Esophagus squamous epithelium (tissue), 5 donors: Measurements from ENCODE around the gene TRMT13. TPM values are rescaled to one million over a fixed set of nuclear protein-coding genes. Genes with fewer than 3 reads are reported as not detected.

Experiments used
- DNase-seq: peaks from one replicate; lab custom pipeline; 2025; lab: John Stamatoyannopoulos, UW
- H3K27ac ChIP-seq, 4 donors: fragments of 200-600 bp; sonication (generic); one replicate each; pipeline ENCODE4 v1.5.1; 2016 to 2019; ENCODE audit warnings: mild to moderate bottlenecking in 1 of 4
- H3K27me3 ChIP-seq, 4 donors: fragments of 200-600 bp; sonication (generic); 1 replicate in 3 of 4; 2 replicates in 1 of 4; pipeline versions ENCODE4 v1.5.1 to v1.6.0; 2017 to 2021; ENCODE audit warnings: antibody characterized with exemption in 1 of 4
- H3K36me3 ChIP-seq, 3 donors: fragments of 200-600 bp; sonication (generic); one replicate each; pipeline ENCODE4 v1.5.1; 2016 to 2019
- H3K4me1 ChIP-seq, 3 donors: fragments of 200-600 bp; sonication (generic); one replicate each; pipeline ENCODE4 v1.5.1; 2017 to 2019
- H3K4me3 ChIP-seq, 4 donors: fragments of 200-600 bp; sonication (generic); 1 replicate in 3 of 4; 2 replicates in 1 of 4; pipeline ENCODE4 v1.5.1; 2016 to 2019; ENCODE audit warnings: mild to moderate bottlenecking in 2 of 4, moderate library complexity in 1 of 4
- H3K9me3 ChIP-seq, 3 donors: fragments of 200-600 bp; sonication (generic); one replicate each; pipeline ENCODE4 v1.5.1; 2016 to 2019
- POLR2A ChIP-seq, 4 donors: fragments of 450-650 bp; IDR thresholded peaks; one replicate each; pipeline ENCODE4 v1.6.1; 2017; ENCODE audit warnings: antibody characterized with exemption in 4 of 4, mild to moderate bottlenecking in 4 of 4, moderate library complexity in 3 of 4
- WGBS, 2 donors: methylation state at CpG; one replicate each; pipeline ENCODE4 v1.1.5; 2018; 5-methylcytosine and 5-hydroxymethylcytosine counted together
- intact Hi-C: fragments of 100-400 bp; cut with DNase I; formaldehyde crosslinking; loops from one replicate; pipeline ENCODE4 v1.15.0; 2022
- total RNA-seq, 4 donors: library from RNA; depleted of rRNA; stranded (reverse); fragments of >200 nt; gene quantifications; one replicate each; pipeline ENCODE4 v1.1.0, GENCODE V29; 2016
- TF ChIP-seq, protein P1 (sequence below), 6 experiments: fragments of 450-650 bp in 4 of 6; fragments of 200-600 bp in 2 of 6; sonication (generic) in 2 of 6; IDR thresholded peaks; one replicate each; pipeline ENCODE4 v1.5.1; 2016 to 2019; ENCODE audit warnings: antibody characterized with exemption in 6 of 6, mild to moderate bottlenecking in 4 of 6, moderate library complexity in 4 of 6
- donor health status: DM: yes; HTN: yes; CAD: no.

The TRMT13 gene
- total RNA-seq, 4 donors from 2014 or later, result 7.8 to 28.8 (median 11.8) TPM

DNA sequence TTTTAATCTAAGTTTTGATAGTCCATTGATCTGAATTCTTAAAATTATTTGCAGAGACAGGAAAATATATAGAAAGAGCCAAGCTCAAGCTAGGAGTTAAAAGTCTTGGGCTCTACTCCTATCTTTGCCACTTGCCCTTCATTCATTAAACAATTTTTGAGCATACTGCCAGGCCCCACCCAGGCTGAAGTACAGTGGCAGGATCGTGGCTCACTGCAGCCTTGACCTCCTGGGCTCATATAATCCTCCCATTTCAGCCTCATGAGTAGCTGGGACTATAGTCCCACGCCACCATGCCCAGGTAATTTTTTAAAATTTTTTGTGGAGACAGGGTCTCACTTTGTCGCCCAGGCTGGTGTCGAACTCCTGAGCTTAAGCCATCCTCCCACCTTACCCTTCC, 8.2 kb downstream of the TRMT13 start:
- Histone ChIP-seq H3K4me1 (peaks cover 0 to 2% (median 0%) of the 10 kb centered on the region in 3 donors), H3K36me3 (peaks cover 8 to 99% (median 31%) of the 10 kb centered on the region in 3 donors), H3K27me3 (no peaks in the 10 kb centered on the region), H3K4me3 (no peak overlapping the region), H3K27ac (no peak overlapping the region), H3K9me3 (no peaks in the 10 kb centered on the region)
- 88 to 94% methylated on average over 3 to 4 of the region's 4 CpGs for WGBS, 2 donors
- no peak for DNase-seq
- intact Hi-C loops, result no loop called here
- TF ChIP-seq POLR2A (IDR thresholded peaks at IDR 0.05), result no peak
- TF ChIP-seq, protein P1, sequence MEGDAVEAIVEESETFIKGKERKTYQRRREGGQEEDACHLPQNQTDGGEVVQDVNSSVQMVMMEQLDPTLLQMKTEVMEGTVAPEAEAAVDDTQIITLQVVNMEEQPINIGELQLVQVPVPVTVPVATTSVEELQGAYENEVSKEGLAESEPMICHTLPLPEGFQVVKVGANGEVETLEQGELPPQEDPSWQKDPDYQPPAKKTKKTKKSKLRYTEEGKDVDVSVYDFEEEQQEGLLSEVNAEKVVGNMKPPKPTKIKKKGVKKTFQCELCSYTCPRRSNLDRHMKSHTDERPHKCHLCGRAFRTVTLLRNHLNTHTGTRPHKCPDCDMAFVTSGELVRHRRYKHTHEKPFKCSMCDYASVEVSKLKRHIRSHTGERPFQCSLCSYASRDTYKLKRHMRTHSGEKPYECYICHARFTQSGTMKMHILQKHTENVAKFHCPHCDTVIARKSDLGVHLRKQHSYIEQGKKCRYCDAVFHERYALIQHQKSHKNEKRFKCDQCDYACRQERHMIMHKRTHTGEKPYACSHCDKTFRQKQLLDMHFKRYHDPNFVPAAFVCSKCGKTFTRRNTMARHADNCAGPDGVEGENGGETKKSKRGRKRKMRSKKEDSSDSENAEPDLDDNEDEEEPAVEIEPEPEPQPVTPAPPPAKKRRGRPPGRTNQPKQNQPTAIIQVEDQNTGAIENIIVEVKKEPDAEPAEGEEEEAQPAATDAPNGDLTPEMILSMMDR (IDR thresholded peaks at IDR 0.05), result no peak

DNA sequence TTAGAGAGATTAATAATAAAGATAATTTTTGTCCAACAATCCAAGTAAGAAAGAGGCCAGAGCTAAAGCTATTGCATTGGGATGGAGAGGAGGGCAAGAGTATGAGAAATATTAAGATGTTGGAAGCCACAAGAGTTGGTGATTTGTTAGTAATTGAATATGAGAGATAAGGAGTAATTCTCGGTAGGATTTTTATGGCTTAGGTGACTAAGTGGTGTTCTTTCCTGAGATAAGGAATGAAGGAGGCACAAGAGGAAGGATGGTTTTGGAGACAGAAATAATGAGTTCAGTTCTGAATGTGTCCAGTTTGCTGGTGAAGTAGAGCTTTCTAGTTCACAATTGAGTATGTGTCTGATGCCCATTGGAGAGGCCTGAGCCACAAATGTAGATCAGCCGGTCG, 9.4 kb downstream of the TRMT13 start:
- Histone ChIP-seq H3K4me3 (no peak overlapping the region), H3K36me3 (peaks cover 8 to 100% (median 27%) of the 10 kb centered on the region in 3 donors), H3K27ac (no peak overlapping the region), H3K4me1 (no peaks in the 10 kb centered on the region), H3K27me3 (no peaks in the 10 kb centered on the region), H3K9me3 (no peaks in the 10 kb centered on the region)
- WGBS, 2 donors, result 81 to 84% methylated on average over 3 of the region's 3 CpGs
- TF ChIP-seq, protein P1 (IDR thresholded peaks at IDR 0.05), result no peak
- TF ChIP-seq POLR2A (IDR thresholded peaks at IDR 0.05), result no peak
- no peak for DNase-seq
- intact Hi-C loops, result no loop called here

DNA sequence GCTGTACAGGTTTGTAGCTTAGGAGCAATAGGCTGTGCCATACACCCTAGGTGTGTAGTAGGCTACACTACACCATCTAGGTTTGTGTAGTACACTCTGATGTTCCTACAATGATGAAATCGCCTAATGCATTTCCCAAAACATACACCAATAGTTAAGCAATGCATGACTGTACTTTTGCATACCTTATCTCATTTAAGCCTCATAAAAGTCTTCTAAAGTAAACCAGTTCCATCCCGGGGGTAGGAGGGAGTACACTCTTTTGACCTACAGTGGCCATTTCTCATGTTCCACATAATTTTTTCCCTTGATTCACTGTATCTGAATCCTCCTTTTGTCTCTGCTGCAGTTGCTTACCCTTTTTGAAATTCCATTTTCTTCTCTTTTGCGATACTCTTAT, 12.2 kb downstream of the TRMT13 start:
- H3K36me3 ChIP-seq, result peaks cover 8 to 100% (median 14%) of the 10 kb centered on the region in 3 donors
- no peak overlapping the region for H3K27ac ChIP-seq
- no peaks in the 10 kb centered on the region for H3K27me3 ChIP-seq
- H3K4me3 ChIP-seq, result no peak overlapping the region
- no peak for TF ChIP-seq POLR2A (IDR thresholded peaks at IDR 0.05)
- TF ChIP-seq, protein P1 (IDR thresholded peaks at IDR 0.05), result no peak
- no peaks in the 10 kb centered on the region for H3K9me3 ChIP-seq
- DNase-seq, result no peak
- intact Hi-C loops, result no loop called here
- H3K4me1 ChIP-seq, result no peaks in the 10 kb centered on the region
- WGBS, 2 donors, result 83 to 96% methylated on average over 3 of the region's 3 CpGs

DNA sequence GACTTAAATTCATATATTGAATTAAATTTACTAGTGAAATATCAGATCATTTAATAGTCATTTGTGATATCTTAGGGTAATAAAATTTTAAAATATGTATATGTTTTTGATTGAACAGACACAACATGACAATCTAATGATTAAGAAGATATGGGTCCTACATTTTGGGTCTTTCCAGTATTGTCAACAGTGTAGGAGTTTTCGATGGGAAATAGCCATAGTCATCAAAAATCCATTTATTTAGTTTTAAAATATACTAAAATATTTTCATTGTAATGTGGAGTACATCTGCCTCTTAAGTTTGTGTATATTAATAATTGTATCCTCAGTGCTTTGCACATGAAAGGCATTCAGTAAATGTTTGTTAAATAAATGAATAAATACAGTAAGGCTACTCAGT, 14.0 kb downstream of the TRMT13 start:
- no peak for DNase-seq
- no peaks in the 10 kb centered on the region for H3K9me3 ChIP-seq
- 94% methylated on average over 1 of the region's 1 CpG for WGBS, 2 donors
- H3K36me3 ChIP-seq, result peaks cover 8 to 91% (median 14%) of the 10 kb centered on the region in 3 donors
- no peaks in the 10 kb centered on the region for H3K4me1 ChIP-seq
- H3K27ac ChIP-seq, result no peak overlapping the region
- no peaks in the 10 kb centered on the region for H3K27me3 ChIP-seq
- intact Hi-C loops, result no loop called here
- TF ChIP-seq POLR2A (IDR thresholded peaks at IDR 0.05), result no peak
- TF ChIP-seq, protein P1 (IDR thresholded peaks at IDR 0.05), result no peak
- no peak overlapping the region for H3K4me3 ChIP-seq

DNA sequence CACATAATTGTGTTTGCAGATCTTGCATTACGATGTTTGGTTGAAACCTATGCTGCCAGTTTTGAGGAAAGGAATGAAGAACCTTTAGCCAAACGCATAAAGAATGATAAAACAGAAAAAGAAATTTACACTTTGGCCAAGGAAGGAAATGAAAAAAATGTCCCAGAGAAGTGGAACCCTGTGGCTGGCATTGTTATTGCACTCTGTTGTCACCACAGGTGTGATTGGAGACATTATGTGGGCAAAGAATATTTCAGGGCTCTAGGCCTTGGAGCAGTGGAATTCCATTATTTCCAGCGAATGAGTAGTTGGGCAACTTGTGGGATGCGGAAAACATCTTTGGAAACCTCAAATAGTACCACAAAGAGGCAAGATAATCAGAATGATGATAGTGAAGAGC, 14.9 kb downstream of the TRMT13 start:
- Histone ChIP-seq H3K36me3 (peaks cover 8 to 82% (median 14%) of the 10 kb centered on the region in 3 donors), H3K4me1 (no peaks in the 10 kb centered on the region), H3K9me3 (no peaks in the 10 kb centered on the region), H3K4me3 (no peak overlapping the region), H3K27ac (no peak overlapping the region), H3K27me3 (no peaks in the 10 kb centered on the region)
- 87 to 94% methylated on average over 4 of the region's 4 CpGs for WGBS, 2 donors
- TF ChIP-seq POLR2A (IDR thresholded peaks at IDR 0.05), result no peak
- TF ChIP-seq, protein P1 (IDR thresholded peaks at IDR 0.05), result peak in 1 of 6 experiments; percentile 20
- intact Hi-C loops, result no loop called here
- no peak for DNase-seq
